DOHH2 (cell line): Measurements from ENCODE around the gene CD274.

Experiments
- CTCF ChIP-seq: fragments of 200-600 bp; sonication (generic); IDR thresholded peaks from one replicate; pipeline ENCODE4 v1.5.1; 2014; ENCODE audit warnings: antibody characterized with exemption, mild to moderate bottlenecking, low read depth, low read length; ENCODE audit not compliant: poor library complexity, severe bottlenecking
- EZH2phosphoT487 ChIP-seq: fragments of 200-600 bp; sonication (generic); IDR thresholded peaks from 2 replicates; pipeline ENCODE4 v1.6.1; 2017; ENCODE audit warnings: borderline replicate concordance, mild to moderate bottlenecking, antibody characterized with exemption, low read length, moderate library complexity, mixed read lengths

DNA sequence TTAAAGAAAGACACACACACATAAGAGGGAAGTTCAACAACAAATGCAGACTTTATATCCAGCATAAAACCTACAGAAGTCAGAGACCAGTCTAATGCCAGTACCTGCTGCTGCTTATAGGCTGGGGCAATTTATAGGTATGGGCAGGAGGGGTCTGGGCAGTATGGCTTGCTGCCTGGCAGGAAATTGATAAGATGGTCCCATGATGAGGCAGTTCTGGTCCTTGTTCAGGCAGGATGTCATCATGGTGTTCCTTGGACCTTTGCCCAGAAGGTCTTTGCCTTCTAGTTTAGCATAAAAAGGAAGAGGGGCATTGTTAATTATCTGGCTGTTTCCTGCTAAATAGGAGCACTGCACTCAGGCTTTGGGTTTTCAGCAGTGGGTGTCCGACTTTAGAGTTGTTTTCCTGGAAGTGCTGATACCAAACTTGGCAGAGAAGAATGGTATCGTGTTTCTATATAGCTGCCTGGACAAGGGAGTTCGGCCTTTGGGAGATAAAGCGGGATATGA lies 49.6 kb downstream of the CD274 start:
- TF ChIP-seq CTCF (no peak), EZH2phosphoT487 (no peak)
